HG03571 (cell line): ENCODE results near the gene MAGI2.
"Not testable (repeated sequence)": the region's sequence is repeated elsewhere in the genome, so short reads cannot be mapped to it uniquely, and the experiment has no call there.

Source experiments
- ATAC-seq: cut with Tn5 transposase; IDR thresholded peaks from one replicate; pipeline ENCODE4 v1.9.1; 2021; ENCODE audit not compliant: unreplicated experiment

The MAGI2 gene

GRCh38 chr7:78967561-78967960 is 485.9 kb downstream of the MAGI2 start:
- ATAC-seq: not testable (repeated sequence)

- ATAC-seq: no peak
Observed at GRCh38 chr7:78967046-78967445, 486.4 kb downstream of the MAGI2 start.

- ATAC-seq: no peak
Observed at GRCh38 chr7:78959477-78959876, 494.0 kb downstream of the MAGI2 start.

- ATAC-seq: no peak
Observed at GRCh38 chr7:78955329-78955728, 498.1 kb downstream of the MAGI2 start.

GRCh38 chr7:78953726-78954363 is 499.6 kb downstream of the MAGI2 start:
- no peak for ATAC-seq

GRCh38 chr7:78953090-78953489 is 500.4 kb downstream of the MAGI2 start:
- no peak for ATAC-seq

- ATAC-seq: no peak
Observed at GRCh38 chr7:78939669-78940068, 513.8 kb downstream of the MAGI2 start.

GRCh38 chr7:78924581-78924980 is 528.9 kb downstream of the MAGI2 start:
- ATAC-seq: no peak

GRCh38 chr7:78912781-78913180 is 540.7 kb downstream of the MAGI2 start:
- no peak for ATAC-seq

GRCh38 chr7:78906735-78907134 is 546.7 kb downstream of the MAGI2 start:
- no peak for ATAC-seq

GRCh38 chr7:78905436-78905835 is 548.0 kb downstream of the MAGI2 start:
- no peak for ATAC-seq

- ATAC-seq: no peak
Observed at GRCh38 chr7:78904983-78905382, 548.5 kb downstream of the MAGI2 start.

GRCh38 chr7:78901566-78901965 is 551.9 kb downstream of the MAGI2 start:
- no peak for ATAC-seq

- ATAC-seq: no peak
Observed at GRCh38 chr7:78900806-78901205, 552.7 kb downstream of the MAGI2 start.

- no peak for ATAC-seq
Observed at GRCh38 chr7:78895393-78895792, 558.1 kb downstream of the MAGI2 start.

GRCh38 chr7:78879206-78879605 is 574.3 kb downstream of the MAGI2 start:
- ATAC-seq: no peak

- no peak for ATAC-seq
Observed at GRCh38 chr7:78873117-78873516, 580.4 kb downstream of the MAGI2 start.

- ATAC-seq: no peak
Observed at GRCh38 chr7:78864339-78864738, 589.1 kb downstream of the MAGI2 start.

GRCh38 chr7:78863281-78863680 is 590.2 kb downstream of the MAGI2 start:
- ATAC-seq: no peak

- no peak for ATAC-seq
Observed at GRCh38 chr7:78862411-78862900, 591.0 kb downstream of the MAGI2 start.

GRCh38 chr7:78852951-78853350 is 600.5 kb downstream of the MAGI2 start:
- no peak for ATAC-seq

GRCh38 chr7:78850093-78850740 is 603.2 kb downstream of the MAGI2 start:
- ATAC-seq: no peak

- ATAC-seq: no peak
Observed at GRCh38 chr7:78845155-78845554, 608.3 kb downstream of the MAGI2 start.
